Neural cell (in vitro differentiated cells): Measurements from ENCODE around the gene RAB3D. TPM values are rescaled to one million over a fixed set of nuclear protein-coding genes. Genes with fewer than 3 reads are reported as not detected.

Experiments
- H2AFZ ChIP-seq: fragments of 200-600, 300-800 bp; sonication (generic), shearing (Covaris generic); 2 replicates; pipeline ENCODE4 v1.6.0; 2014; ENCODE audit warnings: low read depth, mild to moderate bottlenecking, antibody characterized with exemption, low read length, moderate library complexity
- H3F3A ChIP-seq: fragments of 200-600 bp; shearing (Covaris generic); 2 replicates; pipeline ENCODE4 v1.6.1; 2016; ENCODE audit warnings: mild to moderate bottlenecking, moderate library complexity, mixed read lengths, antibody characterized with exemption, low read length; ENCODE audit not compliant: insufficient read depth, poor library complexity, severe bottlenecking
- H3K27ac ChIP-seq: fragments of 200-600, 300-800 bp; sonication (generic), shearing (Covaris generic); 2 replicates; pipeline ENCODE4 v1.5.1; 2014; ENCODE audit warnings: mild to moderate bottlenecking, low read length, moderate library complexity
- H3K27me3 ChIP-seq: fragments of 300-800, 200-600 bp; sonication (generic), shearing (Covaris generic); 2 replicates; pipeline ENCODE4 v1.6.0; 2014; ENCODE audit warnings: mild to moderate bottlenecking, low read depth, low read length, moderate library complexity; ENCODE audit not compliant: insufficient read depth
- H3K36me3 ChIP-seq: fragments of 300-800, 200-600 bp; sonication (generic), shearing (Covaris generic); 2 replicates; pipeline ENCODE4 v1.5.1; 2014; ENCODE audit warnings: mild to moderate bottlenecking, antibody characterized with exemption, low read length, moderate library complexity; ENCODE audit not compliant: insufficient read depth
- H3K4me2 ChIP-seq: fragments of 300-800, 200-600 bp; sonication (generic), shearing (Covaris generic); 2 replicates; pipeline ENCODE4 v1.6.0; 2014; ENCODE audit warnings: mild to moderate bottlenecking, low read length
- H3K4me3 ChIP-seq: fragments of 300-800, 200-600 bp; sonication (generic), shearing (Covaris generic); 2 replicates; pipeline ENCODE4 v1.5.1; 2014; ENCODE audit warnings: mild to moderate bottlenecking, low read length, moderate library complexity
- H3K79me2 ChIP-seq: fragments of 200-600 bp; shearing (Covaris generic); replicated peaks from 2 replicates; pipeline ENCODE4 v1.6.0; 2014; ENCODE audit warnings: mild to moderate bottlenecking, low read length, moderate library complexity; ENCODE audit not compliant: insufficient read depth
- H3K9ac ChIP-seq: fragments of 300-800, 200-600 bp; sonication (generic), shearing (Covaris generic); 2 replicates; pipeline ENCODE4 v1.6.1; 2016; ENCODE audit warnings: mild to moderate bottlenecking, low read length, mixed read lengths
- H3K9me2 ChIP-seq: fragments of 200-600 bp; shearing (Covaris generic); 2 replicates; pipeline ENCODE4 v1.6.1; 2016; ENCODE audit warnings: mild to moderate bottlenecking, low read length, mixed read lengths; ENCODE audit not compliant: insufficient read depth
- H3K9me3 ChIP-seq: fragments of 200-600, 300-800 bp; sonication (generic), shearing (Covaris generic); 2 replicates; pipeline ENCODE4 v1.6.1; 2016; ENCODE audit warnings: mild to moderate bottlenecking, mixed run types, low read length, moderate library complexity, mixed read lengths
- H4K20me1 ChIP-seq: fragments of 200-600 bp; shearing (Covaris generic); 2 replicates; pipeline ENCODE4 v1.6.1; 2016; ENCODE audit warnings: mild to moderate bottlenecking, mixed run types; ENCODE audit not compliant: insufficient read depth
- CTCF ChIP-seq: fragments of 450-650 bp; IDR thresholded peaks from 2 replicates; pipeline ENCODE4 v1.5.1; 2014; ENCODE audit warnings: antibody characterized with exemption, mild to moderate bottlenecking, moderate library complexity; ENCODE audit not compliant: poor library complexity, severe bottlenecking
- EP300 ChIP-seq: fragments of 450-650 bp; conservative IDR thresholded peaks from 2 replicates; pipeline ENCODE4 v1.6.1; 2014; ENCODE audit warnings: antibody characterized with exemption, mild to moderate bottlenecking, moderate library complexity; ENCODE audit not compliant: poor library complexity, severe bottlenecking
- EZH2 ChIP-seq: fragments of 200-600, 300-800 bp; shearing (Covaris generic), sonication (generic); IDR thresholded peaks from 2 replicates; pipeline ENCODE4 v1.6.1; 2014; ENCODE audit warnings: antibody characterized with exemption, low read length, borderline replicate concordance, mild to moderate bottlenecking; ENCODE audit not compliant: insufficient read depth, poor library complexity, severe bottlenecking
- POLR2AphosphoS5 ChIP-seq: IDR thresholded peaks from 2 replicates; pipeline ENCODE4 v1.6.1; 2012
- RAD21 ChIP-seq: fragments of 450-650 bp; conservative IDR thresholded peaks from 2 replicates; pipeline ENCODE4 v1.6.1; 2014; ENCODE audit warnings: antibody characterized with exemption, mild to moderate bottlenecking, moderate library complexity
- REST ChIP-seq: IDR thresholded peaks from 2 replicates; pipeline ENCODE4 v1.6.1; 2012; ENCODE audit warnings: borderline replicate concordance
- TAF1 ChIP-seq: IDR thresholded peaks from 2 replicates; pipeline ENCODE4 v1.6.1; 2012; ENCODE audit warnings: low read depth
- polyA plus RNA-seq: library from polyadenylated mRNA; depleted of rRNA; stranded (reverse); fragments of >200 nt; gene quantifications from 2 replicates; pipeline ENCODE4 v1.2.3, GENCODE V29; 2014

The RAB3D gene
- polyA plus RNA-seq, 1 donor from 2014 or later = 19.3 TPM

GRCh38 chr19:11304936-11305335 lies 34.5 kb downstream of the RAB3D start:
- no peaks in the 10 kb centered on the region for H3K9me2 ChIP-seq

GRCh38 chr19:11300811-11301120 lies 38.7 kb downstream of the RAB3D start:
- Histone ChIP-seq H3K9ac (no peak overlapping the region), H3F3A (no peaks in the 10 kb centered on the region), H3K9me3 (no peaks in the 10 kb centered on the region), H4K20me1 (no peaks in the 10 kb centered on the region), H3K4me3 (no peak overlapping the region), H3K27me3 (no peaks in the 10 kb centered on the region), H3K36me3 (no peaks in the 10 kb centered on the region), H3K79me2 (no peaks in the 10 kb centered on the region), H3K9me2 (no peaks in the 10 kb centered on the region), H2AFZ (no peak overlapping the region), H3K27ac (no peak overlapping the region), H3K4me2 (no peak overlapping the region)
- TF ChIP-seq REST = no peak

More at GRCh38 chr19:11304936-11305335, 34.5 kb downstream of the RAB3D start:
- Histone ChIP-seq H4K20me1 (no peaks in the 10 kb centered on the region), H3K4me3 (no peak overlapping the region), H3K79me2 (no peaks in the 10 kb centered on the region), H3K27me3 (no peaks in the 10 kb centered on the region), H3K9ac (no peak overlapping the region), H3K36me3 (no peaks in the 10 kb centered on the region), H3K9me3 (no peaks in the 10 kb centered on the region), H2AFZ (no peak overlapping the region), H3K27ac (no peak overlapping the region), H3F3A (no peaks in the 10 kb centered on the region), H3K4me2 (no peak overlapping the region)
- TF ChIP-seq TAF1 (no peak), RAD21 (no peak)

- no peaks in the 10 kb centered on the region for H3K79me2 ChIP-seq
- no peaks in the 10 kb centered on the region for H3K27me3 ChIP-seq
- no peak overlapping the region for H3K4me3 ChIP-seq
- TF ChIP-seq REST (no peak), EZH2 (no peak), CTCF (no peak), RAD21 (no peak), POLR2AphosphoS5 (no peak), TAF1 (no peak), EP300 (no peak)
- no peak overlapping the region for H3K9ac ChIP-seq
- H3F3A ChIP-seq = no peaks in the 10 kb centered on the region
- no peak overlapping the region for H3K27ac ChIP-seq
- H3K36me3 ChIP-seq = no peaks in the 10 kb centered on the region
- H3K4me2 ChIP-seq = no peak overlapping the region
- no peak overlapping the region for H2AFZ ChIP-seq
- no peaks in the 10 kb centered on the region for H4K20me1 ChIP-seq
- no peaks in the 10 kb centered on the region for H3K9me3 ChIP-seq
- no peaks in the 10 kb centered on the region for H3K9me2 ChIP-seq
These were observed 39.3 kb downstream of the RAB3D start for GRCh38 chr19:11299946-11300810.
